Liver (tissue), 3 donors: ENCODE measurements around the gene CASD1.

ENCODE experiments used
- EGR1 ChIP-seq, 2 donors: IDR thresholded peaks; 2 replicates each; pipeline ENCODE4 v1.6.1; 2016 to 2018; ENCODE audit warnings: antibody characterized with exemption in 2 of 2, low read depth in 2 of 2
- GABPA ChIP-seq, 2 donors: IDR thresholded peaks in 1 of 2; conservative IDR thresholded peaks in 1 of 2; 2 replicates each; pipeline ENCODE4 v1.6.1; 2016; ENCODE audit warnings: antibody characterized with exemption in 2 of 2, mild to moderate bottlenecking in 1 of 2, moderate library complexity in 1 of 2
- NR2F2 ChIP-seq: IDR thresholded peaks from 2 replicates; pipeline ENCODE4 v1.6.1; 2016; ENCODE audit warnings: antibody characterized with exemption
- RAD21 ChIP-seq, 2 donors: IDR thresholded peaks; 2 replicates each; pipeline ENCODE4 v1.6.1; 2016; ENCODE audit warnings: antibody characterized with exemption in 2 of 2, mild to moderate bottlenecking in 2 of 2
- RXRA ChIP-seq, 2 donors: IDR thresholded peaks; 2 replicates each; pipeline ENCODE4 v1.6.1; 2017 to 2018; ENCODE audit warnings: antibody characterized with exemption in 2 of 2, mild to moderate bottlenecking in 1 of 2
- SP1 ChIP-seq: IDR thresholded peaks from 2 replicates; pipeline ENCODE4 v1.6.1; 2018; ENCODE audit warnings: antibody characterized with exemption, mild to moderate bottlenecking
- TAF1 ChIP-seq: conservative IDR thresholded peaks from 2 replicates; pipeline ENCODE4 v1.6.1; 2016; ENCODE audit warnings: antibody characterized with exemption, mild to moderate bottlenecking
- YY1 ChIP-seq: IDR thresholded peaks from 2 replicates; pipeline ENCODE4 v1.6.1; 2016; ENCODE audit warnings: antibody characterized with exemption, mild to moderate bottlenecking
- TF ChIP-seq, protein P1 (sequence below): fragments of 150-350 bp; IDR thresholded peaks from 2 replicates; pipeline ENCODE4 v1.5.1; 2017; ENCODE audit warnings: improper control_type of control experiment, low read depth, low read length; ENCODE audit not compliant: missing input control
- TF ChIP-seq, protein P2 (sequence below): IDR thresholded peaks from 2 replicates; pipeline ENCODE4 v1.6.1; 2016; ENCODE audit warnings: antibody characterized with exemption
- TF ChIP-seq, protein P3 (sequence below): IDR thresholded peaks from 2 replicates; pipeline ENCODE4 v1.6.1; 2016; ENCODE audit warnings: antibody characterized with exemption
- TF ChIP-seq, protein P4 (sequence below): IDR thresholded peaks from 2 replicates; pipeline ENCODE4 v1.6.1; 2016; ENCODE audit warnings: antibody characterized with exemption, mild to moderate bottlenecking
- donor health status: healthy.
- donor health status: healthy.

DNA sequence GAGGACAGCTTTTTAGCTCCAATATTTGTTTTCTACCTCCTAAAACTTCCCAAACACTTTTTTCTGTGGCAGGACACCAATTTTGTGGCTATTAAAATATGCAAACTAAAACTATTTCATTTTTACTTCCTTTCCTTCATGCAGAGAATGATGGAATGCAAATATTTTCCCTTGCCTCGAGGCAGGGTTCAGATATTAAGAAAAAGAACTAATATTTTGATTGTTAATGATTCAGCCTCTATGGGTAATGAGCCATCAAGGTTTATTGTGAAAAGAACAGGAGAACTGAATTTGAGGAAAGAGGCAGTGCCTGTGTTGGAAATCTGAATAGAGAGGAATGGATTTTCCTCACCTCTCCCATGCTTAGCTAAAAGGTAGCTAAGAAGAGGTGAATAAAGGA, 43.1 kb upstream of the CASD1 start:
- TF ChIP-seq, protein P1, sequence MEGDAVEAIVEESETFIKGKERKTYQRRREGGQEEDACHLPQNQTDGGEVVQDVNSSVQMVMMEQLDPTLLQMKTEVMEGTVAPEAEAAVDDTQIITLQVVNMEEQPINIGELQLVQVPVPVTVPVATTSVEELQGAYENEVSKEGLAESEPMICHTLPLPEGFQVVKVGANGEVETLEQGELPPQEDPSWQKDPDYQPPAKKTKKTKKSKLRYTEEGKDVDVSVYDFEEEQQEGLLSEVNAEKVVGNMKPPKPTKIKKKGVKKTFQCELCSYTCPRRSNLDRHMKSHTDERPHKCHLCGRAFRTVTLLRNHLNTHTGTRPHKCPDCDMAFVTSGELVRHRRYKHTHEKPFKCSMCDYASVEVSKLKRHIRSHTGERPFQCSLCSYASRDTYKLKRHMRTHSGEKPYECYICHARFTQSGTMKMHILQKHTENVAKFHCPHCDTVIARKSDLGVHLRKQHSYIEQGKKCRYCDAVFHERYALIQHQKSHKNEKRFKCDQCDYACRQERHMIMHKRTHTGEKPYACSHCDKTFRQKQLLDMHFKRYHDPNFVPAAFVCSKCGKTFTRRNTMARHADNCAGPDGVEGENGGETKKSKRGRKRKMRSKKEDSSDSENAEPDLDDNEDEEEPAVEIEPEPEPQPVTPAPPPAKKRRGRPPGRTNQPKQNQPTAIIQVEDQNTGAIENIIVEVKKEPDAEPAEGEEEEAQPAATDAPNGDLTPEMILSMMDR, result no peak
- TF ChIP-seq, protein P2, sequence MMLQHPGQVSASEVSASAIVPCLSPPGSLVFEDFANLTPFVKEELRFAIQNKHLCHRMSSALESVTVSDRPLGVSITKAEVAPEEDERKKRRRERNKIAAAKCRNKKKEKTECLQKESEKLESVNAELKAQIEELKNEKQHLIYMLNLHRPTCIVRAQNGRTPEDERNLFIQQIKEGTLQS, result no peak
- TF ChIP-seq, protein P3, sequence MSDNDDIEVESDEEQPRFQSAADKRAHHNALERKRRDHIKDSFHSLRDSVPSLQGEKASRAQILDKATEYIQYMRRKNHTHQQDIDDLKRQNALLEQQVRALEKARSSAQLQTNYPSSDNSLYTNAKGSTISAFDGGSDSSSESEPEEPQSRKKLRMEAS, result no peak
- TF ChIP-seq RAD21 (IDR thresholded peaks at IDR 0.05), result no peak
- no peak for TF ChIP-seq RXRA (IDR thresholded peaks at IDR 0.05)
- no peak for TF ChIP-seq SP1
- TF ChIP-seq, protein P4, sequence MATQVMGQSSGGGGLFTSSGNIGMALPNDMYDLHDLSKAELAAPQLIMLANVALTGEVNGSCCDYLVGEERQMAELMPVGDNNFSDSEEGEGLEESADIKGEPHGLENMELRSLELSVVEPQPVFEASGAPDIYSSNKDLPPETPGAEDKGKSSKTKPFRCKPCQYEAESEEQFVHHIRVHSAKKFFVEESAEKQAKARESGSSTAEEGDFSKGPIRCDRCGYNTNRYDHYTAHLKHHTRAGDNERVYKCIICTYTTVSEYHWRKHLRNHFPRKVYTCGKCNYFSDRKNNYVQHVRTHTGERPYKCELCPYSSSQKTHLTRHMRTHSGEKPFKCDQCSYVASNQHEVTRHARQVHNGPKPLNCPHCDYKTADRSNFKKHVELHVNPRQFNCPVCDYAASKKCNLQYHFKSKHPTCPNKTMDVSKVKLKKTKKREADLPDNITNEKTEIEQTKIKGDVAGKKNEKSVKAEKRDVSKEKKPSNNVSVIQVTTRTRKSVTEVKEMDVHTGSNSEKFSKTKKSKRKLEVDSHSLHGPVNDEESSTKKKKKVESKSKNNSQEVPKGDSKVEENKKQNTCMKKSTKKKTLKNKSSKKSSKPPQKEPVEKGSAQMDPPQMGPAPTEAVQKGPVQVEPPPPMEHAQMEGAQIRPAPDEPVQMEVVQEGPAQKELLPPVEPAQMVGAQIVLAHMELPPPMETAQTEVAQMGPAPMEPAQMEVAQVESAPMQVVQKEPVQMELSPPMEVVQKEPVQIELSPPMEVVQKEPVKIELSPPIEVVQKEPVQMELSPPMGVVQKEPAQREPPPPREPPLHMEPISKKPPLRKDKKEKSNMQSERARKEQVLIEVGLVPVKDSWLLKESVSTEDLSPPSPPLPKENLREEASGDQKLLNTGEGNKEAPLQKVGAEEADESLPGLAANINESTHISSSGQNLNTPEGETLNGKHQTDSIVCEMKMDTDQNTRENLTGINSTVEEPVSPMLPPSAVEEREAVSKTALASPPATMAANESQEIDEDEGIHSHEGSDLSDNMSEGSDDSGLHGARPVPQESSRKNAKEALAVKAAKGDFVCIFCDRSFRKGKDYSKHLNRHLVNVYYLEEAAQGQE, result no peak
- TF ChIP-seq YY1, result no peak
- TF ChIP-seq EGR1 (IDR thresholded peaks at IDR 0.05; ENCODE audit: low read depth in 2 of 2), result no peak
- no peak for TF ChIP-seq NR2F2
- TF ChIP-seq TAF1, result no peak
- no peak for TF ChIP-seq GABPA (IDR thresholded peaks at IDR 0.05 in 1 of 2, conservative IDR thresholded peaks at IDR 0.05 in 1 of 2)
